HCT116 (cell line): ENCODE data around the gene HLCS. TPM values are rescaled to one million over a fixed set of nuclear protein-coding genes. Genes with fewer than 3 reads are reported as not detected.

Source experiments
- ATAC-seq: fragments of 200-7000 bp; cut with Tn5 transposase; 2 replicates; pipeline ENCODE4 v1.9.1; 2020; ENCODE audit warnings: mild to moderate bottlenecking, moderate library complexity
- BruUV-seq: library from RNA; stranded (reverse); fragments of 400-500 nt; replicated peaks from 2 replicates; lab custom pipeline; 2021; lab: Mats Ljungman, UMichigan
- CTCF ChIA-PET: fragments of 300-600 bp; sonication (Branson Sonifier 250); formaldehyde crosslinking; loops from one replicate; lab custom pipeline; 2021; ENCODE audit warnings: antibody characterized with exemption; lab: Charles Lee
- POLR2A ChIA-PET: fragments of 300-600, 350-600 bp; sonication (Branson Sonifier 250); formaldehyde crosslinking; loops from one replicate; lab custom pipeline; 2021; ENCODE audit warnings: antibody characterized with exemption; lab: Charles Lee
- RAD21 ChIA-PET, 2 experiments: fragments of 300-600 bp; sonication (Branson Sonifier 250); formaldehyde crosslinking; loops; one replicate each; lab custom pipeline; 2023; ENCODE audit warnings: low total read pairs in 2 of 2; ENCODE audit not compliant: uncharacterized antibody in 2 of 2, unreplicated experiment in 2 of 2, low non-redundant PET in 1 of 2; lab: Charles Lee
- DNase-seq: peaks from one replicate; pipeline ENCODE4 v3.0.0-alpha.2; 2010; ENCODE audit warnings: low read depth, low spot score
- H2AFZ ChIP-seq: fragments of 200-600 bp; shearing (Covaris generic), sonication (generic); 2 replicates; pipeline ENCODE4 v1.6.1; 2017; ENCODE audit warnings: low read depth, mixed run types, mixed read lengths, antibody characterized with exemption, low read length; ENCODE audit not compliant: poor library complexity, severe bottlenecking
- H3K27ac ChIP-seq: 2 replicates; pipeline ENCODE4 v1.5.1; 2012; ENCODE audit warnings: low read depth, low read length
- H3K27me3 ChIP-seq: fragments of 200-600 bp; sonication (generic); 2 replicates; pipeline ENCODE4 v1.6.1; 2016; ENCODE audit warnings: mixed run types, low read length, mixed read lengths; ENCODE audit not compliant: insufficient read depth
- H3K36me3 ChIP-seq, 2 experiments: fragments of 200-500 bp in 1 of 2; fragments of 200-600 bp in 1 of 2; sonication (Bioruptor generic) in 1 of 2; sonication (generic) in 1 of 2; 2 replicates each; pipeline versions ENCODE4 v1.5.1 to v1.6.1; 2014 to 2016; ENCODE audit warnings: low read length in 2 of 2, inconsistent platforms in 1 of 2, mixed read lengths in 1 of 2, mixed run types in 1 of 2; ENCODE audit not compliant: insufficient read depth in 2 of 2, control insufficient read depth in 1 of 2
- H3K4me1 ChIP-seq, 2 experiments: fragments of 200-600 bp in 1 of 2; sonication (generic) in 1 of 2; 2 replicates each; pipeline versions ENCODE4 v1.5.1 to v1.6.1; 2012 to 2017; ENCODE audit warnings: low read length in 2 of 2, inconsistent platforms in 1 of 2, mild to moderate bottlenecking in 1 of 2, mixed read lengths in 1 of 2, mixed run types in 1 of 2, moderate library complexity in 1 of 2; ENCODE audit not compliant: insufficient read depth in 2 of 2, control insufficient read depth in 1 of 2
- H3K4me2 ChIP-seq: fragments of 200-600 bp; sonication (generic); 2 replicates; pipeline ENCODE4 v1.6.1; 2017; ENCODE audit warnings: mixed run types, low read length, mixed read lengths
- H3K4me3 ChIP-seq, 2 experiments: fragments of 200-600 bp in 1 of 2; sonication (generic) in 1 of 2; replicated peaks in 1 of 2; 2 replicates each; pipeline ENCODE4 v1.5.1; 2011 to 2016; ENCODE audit warnings: low read length in 2 of 2, control low read depth in 1 of 2, low read depth in 1 of 2, mild to moderate bottlenecking in 1 of 2, mixed read lengths in 1 of 2, mixed run types in 1 of 2
- H3K79me2 ChIP-seq: fragments of 200-600 bp; sonication (generic); 2 replicates; pipeline ENCODE4 v1.6.1; 2017; ENCODE audit warnings: mild to moderate bottlenecking, mixed run types, low read length, moderate library complexity, mixed read lengths; ENCODE audit not compliant: insufficient read depth
- H3K9ac ChIP-seq: fragments of 200-600 bp; sonication (generic); 2 replicates; pipeline ENCODE4 v1.6.1; 2016; ENCODE audit warnings: low read length, mixed read lengths
- H3K9me2 ChIP-seq: fragments of 200-600 bp; sonication (generic), shearing (Covaris generic); 2 replicates; pipeline ENCODE4 v1.6.1; 2017; ENCODE audit warnings: mixed run types, mild to moderate bottlenecking, moderate library complexity; ENCODE audit not compliant: insufficient read depth
- H3K9me3 ChIP-seq, 2 experiments: fragments of 200-500 bp in 1 of 2; fragments of 200-600 bp in 1 of 2; sonication (Bioruptor generic) in 1 of 2; sonication (generic) in 1 of 2; 2 replicates each; pipeline ENCODE4 v1.6.1; 2014 to 2017; ENCODE audit warnings: low read length in 2 of 2, mixed read lengths in 2 of 2, inconsistent platforms in 1 of 2, low read depth in 1 of 2, mild to moderate bottlenecking in 1 of 2, mixed run types in 1 of 2, moderate library complexity in 1 of 2; ENCODE audit not compliant: control insufficient read depth in 1 of 2, insufficient read depth in 1 of 2
- H4K20me1 ChIP-seq: fragments of 200-600 bp; sonication (generic), shearing (Covaris generic); 2 replicates; pipeline ENCODE4 v1.6.1; 2017; ENCODE audit warnings: mixed run types, mild to moderate bottlenecking, moderate library complexity; ENCODE audit not compliant: insufficient read depth
- CTCF ChIP-seq, 3 experiments: fragments of 200-600 bp in 1 of 3; sonication (generic) in 1 of 3; IDR thresholded peaks in 2 of 3; conservative IDR thresholded peaks in 1 of 3; 2 replicates each; pipeline ENCODE4 v1.5.1; 2012 to 2017; ENCODE audit warnings: low read depth in 2 of 3, low read length in 2 of 3, antibody characterized with exemption in 1 of 3, borderline replicate concordance in 1 of 3, control low read depth in 1 of 3, mild to moderate bottlenecking in 1 of 3, mixed read lengths in 1 of 3, mixed run types in 1 of 3, moderate library complexity in 1 of 3; ENCODE audit not compliant: insufficient read depth in 1 of 3
- FOSL1 ChIP-seq: IDR thresholded peaks from 2 replicates; pipeline ENCODE4 v1.6.1; 2012; ENCODE audit warnings: low read depth
- MAX ChIP-seq: IDR thresholded peaks from 2 replicates; pipeline ENCODE4 v1.6.1; 2012
- POLR2A ChIP-seq: IDR thresholded peaks from 2 replicates; pipeline ENCODE4 v1.7.0; 2011; ENCODE audit warnings: borderline replicate concordance; ENCODE audit not compliant: insufficient read depth, insufficient read length; ENCODE audit errors: extremely low read depth
- RAD21 ChIP-seq: IDR thresholded peaks from 2 replicates; pipeline ENCODE4 v1.6.1; 2012; ENCODE audit warnings: low read depth, mild to moderate bottlenecking
- SP1 ChIP-seq: IDR thresholded peaks from 2 replicates; pipeline ENCODE4 v1.6.1; 2012; ENCODE audit warnings: low read depth
- intact Hi-C: fragments of 100-400 bp; cut with micrococcal nuclease; formaldehyde crosslinking; loops from 2 replicates; pipeline ENCODE4 v1.10.0; 2022
- total RNA-seq: library from RNA; stranded (reverse); gene quantifications from one replicate; pipeline ENCODE4 v1.2.1, GENCODE V29; 2021; ENCODE audit not compliant: unreplicated experiment

The HLCS gene
- total RNA-seq, 1 experiment from 2014 or later, result 18.5 TPM

- no peaks in the 10 kb centered on the region; a peak in 1 of 4 replicates for H3K36me3 ChIP-seq
- H3K27me3 ChIP-seq, result no peaks in the 10 kb centered on the region
- no peak overlapping the region for H3K4me3 ChIP-seq
- ChIA-PET CTCF (no interaction called here), POLR2A (no interaction called here), RAD21 (no interaction called here)
- H4K20me1 ChIP-seq, result no peaks in the 10 kb centered on the region
- BruUV-seq, result no TSS peak
- intact Hi-C loops, result no loop called here
- H3K9ac ChIP-seq, result no peak overlapping the region
- H2AFZ ChIP-seq, result no peak overlapping the region
- H3K9me2 ChIP-seq, result no peaks in the 10 kb centered on the region
- ATAC-seq, result no peak
- no peaks in the 10 kb centered on the region for H3K9me3 ChIP-seq
- no peak overlapping the region for H3K27ac ChIP-seq
- no peak for DNase-seq
- no peak overlapping the region for H3K4me2 ChIP-seq
- no peak for TF ChIP-seq RAD21
- no peak for TF ChIP-seq SP1
- TF ChIP-seq POLR2A, result no peak
- no peak for TF ChIP-seq MAX
- TF ChIP-seq FOSL1, result no peak
- TF ChIP-seq, all 23 proteins: peak for 0
- H3K4me1 ChIP-seq, result peaks cover 8 to 11% of the 10 kb centered on the region in 2 experiments
- peaks cover 68% of the 10 kb centered on the region for H3K79me2 ChIP-seq
Observed at GRCh38 chr21:36706482-36706852, 260.0 kb downstream of the HLCS start.

- Histone ChIP-seq H3K36me3 (no peaks in the 10 kb centered on the region; a peak in 1 of 4 replicates), H3K79me2 (peaks cover 74% of the 10 kb centered on the region), H3K4me2 (no peak overlapping the region), H3K9me3 (no peaks in the 10 kb centered on the region), H3K27ac (no peak overlapping the region), H3K4me3 (no peak overlapping the region), H3K9ac (no peak overlapping the region), H3K9me2 (no peaks in the 10 kb centered on the region), H2AFZ (no peak overlapping the region), H4K20me1 (no peaks in the 10 kb centered on the region), H3K27me3 (no peaks in the 10 kb centered on the region), H3K4me1 (peaks cover 8 to 14% of the 10 kb centered on the region in 2 experiments)
- BruUV-seq, result no TSS peak
- CTCF ChIA-PET, result no interaction called here
- POLR2A ChIA-PET, result no interaction called here
- TF ChIP-seq CTCF (IDR thresholded peaks at IDR 0.05 in 2 of 3, conservative IDR thresholded peaks at IDR 0.05 in 1 of 3; ENCODE audit: borderline replicate concordance in 1 of 3, insufficient read depth in 1 of 3, low read depth in 2 of 3, low read length in 2 of 3) (0 out of 6 replicates have a peak, but pooled peaks of 1 of the 3 experiments have one; percentile 13), SP1 (no peak)
- intact Hi-C loops, result no loop called here
- DNase-seq (no peak), ATAC-seq (no peak)
- RAD21 ChIA-PET, result no interaction called here
Observed at GRCh38 chr21:36705679-36706481, 260.6 kb downstream of the HLCS start.
